PC-3 (cell line): ENCODE measurements around the gene KDM6B. TPM values are rescaled to one million over a fixed set of nuclear protein-coding genes. Genes with fewer than 3 reads are reported as not detected.

Source experiments
- ATAC-seq: fragments of 200-7000 bp; cut with Tn5 transposase; 2 replicates; pipeline ENCODE4 v1.9.1; 2020; ENCODE audit warnings: mild to moderate bottlenecking, moderate library complexity
- BruUV-seq: library from RNA; stranded (reverse); fragments of 400-500 nt; replicated peaks from 2 replicates; lab custom pipeline; 2021; lab: Mats Ljungman, UMichigan
- CTCF ChIA-PET: fragments of 300-600 bp; sonication (Branson Sonifier 250); formaldehyde crosslinking; loops from one replicate; lab custom pipeline; 2022; ENCODE audit warnings: antibody characterized with exemption; lab: Charles Lee
- POLR2A ChIA-PET: fragments of 300-600 bp; sonication (Branson Sonifier 250); formaldehyde crosslinking; loops from one replicate; lab custom pipeline; 2022; ENCODE audit warnings: antibody characterized with exemption; ENCODE audit not compliant: unreplicated experiment; lab: Charles Lee
- DNase-seq: peaks from one replicate; pipeline ENCODE4 v3.0.0-alpha.2; 2015
- H2AFZ ChIP-seq: fragments of 300-600 bp; sonication (generic); 2 replicates; pipeline ENCODE4 v1.6.0; 2016; ENCODE audit warnings: antibody characterized with exemption, low read length
- H3F3A ChIP-seq: fragments of 300-600 bp; sonication (generic); one replicate; pipeline ENCODE4 v1.6.0; 2017; ENCODE audit warnings: antibody characterized with exemption, low read length, control low read depth, mild to moderate bottlenecking; ENCODE audit not compliant: unreplicated experiment
- H3K27ac ChIP-seq: fragments of 300-600 bp; sonication (generic); 2 replicates; pipeline ENCODE4 v1.5.1; 2016; ENCODE audit warnings: mild to moderate bottlenecking, low read length
- H3K27me3 ChIP-seq: fragments of 300-600 bp; sonication (generic); 2 replicates; pipeline ENCODE4 v1.6.1; 2016; ENCODE audit warnings: low read length, mixed read lengths
- H3K36me3 ChIP-seq: fragments of 300-600 bp; sonication (generic); 2 replicates; pipeline ENCODE4 v1.6.1; 2016; ENCODE audit warnings: low read depth, mixed run types, low read length, mixed read lengths
- H3K4me1 ChIP-seq: fragments of 300-600 bp; sonication (generic); 2 replicates; pipeline ENCODE4 v1.5.1; 2016; ENCODE audit warnings: low read length; ENCODE audit not compliant: insufficient read depth
- H3K4me2 ChIP-seq: fragments of 300-600 bp; sonication (generic); 2 replicates; pipeline ENCODE4 v1.6.0; 2016; ENCODE audit warnings: low read length
- H3K4me3 ChIP-seq: fragments of 300-600 bp; sonication (generic); 2 replicates; pipeline ENCODE4 v1.5.1; 2016; ENCODE audit warnings: mild to moderate bottlenecking, low read length, mixed read lengths
- H3K79me2 ChIP-seq: fragments of 300-600 bp; sonication (generic); 2 replicates; pipeline ENCODE4 v1.6.1; 2017; ENCODE audit warnings: low read length, mixed read lengths
- H3K9ac ChIP-seq: fragments of 300-600 bp; sonication (generic); 2 replicates; pipeline ENCODE4 v1.6.0; 2016; ENCODE audit warnings: mild to moderate bottlenecking, low read length
- H3K9me2 ChIP-seq: fragments of 300-600 bp; sonication (generic); replicated peaks from 2 replicates; pipeline ENCODE4 v1.6.1; 2016; ENCODE audit warnings: mixed run types, low read length, mixed read lengths
- H3K9me3 ChIP-seq: fragments of 300-600 bp; sonication (generic); 2 replicates; pipeline ENCODE4 v1.6.1; 2016; ENCODE audit warnings: low read length, mixed read lengths
- H4K20me1 ChIP-seq: fragments of 300-600 bp; sonication (generic); 2 replicates; pipeline ENCODE4 v1.6.1; 2016; ENCODE audit warnings: low read length, mixed read lengths
- CTCF ChIP-seq: fragments of 300-600 bp; sonication (generic); conservative IDR thresholded peaks from 2 replicates; pipeline ENCODE4 v1.5.1; 2017; ENCODE audit warnings: antibody characterized with exemption, low read depth, mild to moderate bottlenecking, low read length
- EZH2 ChIP-seq: fragments of 300-600 bp; sonication (generic); IDR thresholded peaks from one replicate; pipeline ENCODE4 v1.6.1; 2017; ENCODE audit warnings: antibody characterized with exemption, mild to moderate bottlenecking, low read length; ENCODE audit not compliant: unreplicated experiment
- EZH2phosphoT487 ChIP-seq: fragments of 300-600 bp; sonication (generic); IDR thresholded peaks from 2 replicates; pipeline ENCODE4 v1.6.1; 2018; ENCODE audit warnings: mild to moderate bottlenecking, antibody characterized with exemption, low read length, borderline replicate concordance
- intact Hi-C: fragments of 100-400 bp; cut with micrococcal nuclease; formaldehyde crosslinking; loops from 2 replicates; pipeline ENCODE4 v1.9.0; 2023
- total RNA-seq: library from RNA; depleted of rRNA; stranded (reverse); fragments of >200 nt; gene quantifications from 2 replicates; pipeline ENCODE4 v1.2.3, GENCODE V29; 2014

Gene KDM6B
- total RNA-seq, 1 experiment from 2014 or later = 3.2 TPM

- TF ChIP-seq EZH2phosphoT487 (no peak), EZH2 (no peak), CTCF (no peak)
These were observed 43.9 kb upstream of the KDM6B start for GRCh38 chr17:7790150-7790549.

GRCh38 chr17:7792611-7793010 is 41.4 kb upstream of the KDM6B start:
- H3K9ac ChIP-seq = no peak overlapping the region
- POLR2A ChIA-PET = no interaction called here
- no peak overlapping the region for H3K27ac ChIP-seq
- no peaks in the 10 kb centered on the region for H4K20me1 ChIP-seq
- no peak overlapping the region for H3K4me2 ChIP-seq
- H3K4me1 ChIP-seq = no peaks in the 10 kb centered on the region
- BruUV-seq = no TSS peak
- H2AFZ ChIP-seq = no peak overlapping the region
- H3K79me2 ChIP-seq = no peaks in the 10 kb centered on the region
- no peaks in the 10 kb centered on the region for H3K27me3 ChIP-seq
- H3K9me2 ChIP-seq = no peaks in the 10 kb centered on the region
- H3K9me3 ChIP-seq = no peaks in the 10 kb centered on the region
- no peak for DNase-seq
- H3K4me3 ChIP-seq = no peak overlapping the region
- intact Hi-C loops = no loop called here
- no peaks in the 10 kb centered on the region for H3K36me3 ChIP-seq
- no peak for ATAC-seq
- TF ChIP-seq CTCF (no peak), EZH2 (no peak), EZH2phosphoT487 (no peak)
- CTCF ChIA-PET = no interaction called here
- no peaks in the 10 kb centered on the region for H3F3A ChIP-seq

More at GRCh38 chr17:7790150-7790549, 43.9 kb upstream of the KDM6B start:
- ATAC-seq (no peak), DNase-seq (no peak)
- H3K4me3 ChIP-seq = no peak overlapping the region
- H3K27me3 ChIP-seq = no peaks in the 10 kb centered on the region
- BruUV-seq = no TSS peak
- no peaks in the 10 kb centered on the region for H3K36me3 ChIP-seq
- ChIA-PET CTCF (no interaction called here), POLR2A (no interaction called here)
- no peaks in the 10 kb centered on the region for H3K4me1 ChIP-seq
- H3K9me3 ChIP-seq = no peaks in the 10 kb centered on the region
- H4K20me1 ChIP-seq = no peaks in the 10 kb centered on the region
- H3K79me2 ChIP-seq = no peaks in the 10 kb centered on the region
- H3K9me2 ChIP-seq = no peaks in the 10 kb centered on the region
- no peaks in the 10 kb centered on the region for H3F3A ChIP-seq
- no peak overlapping the region for H3K9ac ChIP-seq
- H2AFZ ChIP-seq = no peak overlapping the region
- no peak overlapping the region for H3K4me2 ChIP-seq
- intact Hi-C loops = no loop called here
- no peak overlapping the region for H3K27ac ChIP-seq

- no peak overlapping the region for H2AFZ ChIP-seq
- no peaks in the 10 kb centered on the region for H3K79me2 ChIP-seq
- DNase-seq (no peak), ATAC-seq (no peak)
- H3K9me2 ChIP-seq = no peaks in the 10 kb centered on the region
- H3K27ac ChIP-seq = no peak overlapping the region
- no peaks in the 10 kb centered on the region for H3K4me1 ChIP-seq
- no peak overlapping the region for H3K4me2 ChIP-seq
- H3K27me3 ChIP-seq = no peaks in the 10 kb centered on the region
- no peak overlapping the region for H3K9ac ChIP-seq
- H3K36me3 ChIP-seq = no peaks in the 10 kb centered on the region
- CTCF ChIA-PET = no interaction called here
- intact Hi-C loops = no loop called here
- no peaks in the 10 kb centered on the region for H4K20me1 ChIP-seq
- no peak overlapping the region for H3K4me3 ChIP-seq
- TF ChIP-seq CTCF (no peak), EZH2phosphoT487 (no peak), EZH2 (no peak)
- H3K9me3 ChIP-seq = no peaks in the 10 kb centered on the region
- POLR2A ChIA-PET = no interaction called here
- no TSS peak for BruUV-seq
- H3F3A ChIP-seq = no peaks in the 10 kb centered on the region
These were observed 39.8 kb upstream of the KDM6B start for GRCh38 chr17:7794075-7794663.
